ENCODE results near the gene SYS1. TPM values are rescaled to one million over a fixed set of nuclear protein-coding genes. Genes with fewer than 3 reads are reported as not detected.
"Not testable (repeated sequence)": the region's sequence is repeated elsewhere in the genome, so short reads cannot be mapped to it uniquely, and the experiment has no call there.

Gene SYS1
- total RNA-seq, 1 donor from 2014 or later: 16.9 TPM

DNA sequence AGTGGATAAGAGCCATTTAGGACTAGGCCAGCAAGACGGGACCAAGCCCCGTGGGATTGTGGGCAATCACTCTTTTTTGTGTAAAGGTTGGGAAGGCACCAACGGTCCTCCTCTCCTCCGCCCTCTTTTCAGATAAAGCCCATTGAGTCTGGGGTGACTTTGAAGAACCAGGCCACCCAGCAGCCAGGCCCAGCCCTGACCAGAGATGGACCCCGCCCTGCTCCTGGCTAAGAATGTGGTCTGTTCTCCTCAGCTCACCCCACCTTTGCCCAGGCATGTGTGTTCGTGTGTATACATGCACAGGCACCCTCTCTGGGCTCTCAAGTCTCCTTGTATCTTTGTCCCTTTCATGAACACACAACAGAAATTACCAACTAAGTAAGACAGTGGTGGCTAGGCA is 23.9 kb upstream of the SYS1 start:
- ATAC-seq (no peak), DNase-seq (ENCODE audit: low spot score) (no peak)

- DNase-seq (ENCODE audit: low spot score): no peak
- ATAC-seq: no peak
Observed at GRCh38 chr20:45339799-45340198, 23.2 kb upstream of the SYS1 start.

- DNase-seq (ENCODE audit: low spot score) (peak; percentile 90), ATAC-seq (peak; percentile 42)
Observed at GRCh38 chr20:45340236-45340847, 22.6 kb upstream of the SYS1 start.

- DNase-seq (ENCODE audit: low spot score) (no peak), ATAC-seq (no peak)
Observed at GRCh38 chr20:45340951-45341350, 22.0 kb upstream of the SYS1 start.

GRCh38 chr20:45341579-45341938 is 21.4 kb upstream of the SYS1 start:
- peak; percentile 72 for DNase-seq (ENCODE audit: low spot score)
- ATAC-seq: peak; percentile 3

- ATAC-seq: peak; percentile 39
- peak; percentile 91 for DNase-seq (ENCODE audit: low spot score)
Observed at GRCh38 chr20:45341939-45342854, 20.8 kb upstream of the SYS1 start.

- no peak for DNase-seq (ENCODE audit: low spot score)
- ATAC-seq: peak; percentile 29
Observed at GRCh38 chr20:45342855-45343531, 20.0 kb upstream of the SYS1 start.

DNA sequence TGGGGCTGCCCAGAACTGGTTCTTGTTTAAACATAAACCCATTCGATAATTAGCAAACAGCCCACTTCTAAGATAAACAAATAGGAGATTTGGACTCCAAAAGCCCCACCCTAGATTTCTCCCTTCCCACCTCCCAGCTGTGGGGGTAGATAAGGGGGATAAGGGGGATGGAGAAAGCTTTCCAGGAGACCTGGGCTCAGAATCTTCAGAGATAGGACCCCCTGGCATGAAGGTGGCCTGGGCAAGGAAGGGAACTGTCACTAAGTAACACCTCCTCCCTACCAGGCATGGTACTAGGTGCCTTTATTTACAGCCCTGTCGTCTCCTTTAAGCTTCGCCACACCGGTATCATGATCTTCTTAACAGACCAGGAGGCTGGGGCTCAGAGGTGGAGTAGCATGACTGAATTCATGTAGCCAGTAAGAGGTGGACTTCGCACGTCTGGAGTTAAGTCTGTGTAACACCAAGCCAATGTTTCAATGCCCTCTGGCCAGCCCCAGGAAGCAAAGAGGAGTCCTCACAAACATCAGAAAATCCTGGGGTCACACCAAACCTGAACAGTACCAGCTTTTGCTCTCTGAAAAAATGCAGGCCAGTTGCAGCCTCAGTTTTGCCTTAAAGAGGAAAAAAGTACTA is 19.3 kb upstream of the SYS1 start:
- DNase-seq (ENCODE audit: low spot score) (peak; percentile 73), ATAC-seq (peak; percentile 22)

GRCh38 chr20:45344168-45344860 is 18.6 kb upstream of the SYS1 start:
- ATAC-seq (peak; percentile 1), DNase-seq (ENCODE audit: low spot score) (no peak)

DNA sequence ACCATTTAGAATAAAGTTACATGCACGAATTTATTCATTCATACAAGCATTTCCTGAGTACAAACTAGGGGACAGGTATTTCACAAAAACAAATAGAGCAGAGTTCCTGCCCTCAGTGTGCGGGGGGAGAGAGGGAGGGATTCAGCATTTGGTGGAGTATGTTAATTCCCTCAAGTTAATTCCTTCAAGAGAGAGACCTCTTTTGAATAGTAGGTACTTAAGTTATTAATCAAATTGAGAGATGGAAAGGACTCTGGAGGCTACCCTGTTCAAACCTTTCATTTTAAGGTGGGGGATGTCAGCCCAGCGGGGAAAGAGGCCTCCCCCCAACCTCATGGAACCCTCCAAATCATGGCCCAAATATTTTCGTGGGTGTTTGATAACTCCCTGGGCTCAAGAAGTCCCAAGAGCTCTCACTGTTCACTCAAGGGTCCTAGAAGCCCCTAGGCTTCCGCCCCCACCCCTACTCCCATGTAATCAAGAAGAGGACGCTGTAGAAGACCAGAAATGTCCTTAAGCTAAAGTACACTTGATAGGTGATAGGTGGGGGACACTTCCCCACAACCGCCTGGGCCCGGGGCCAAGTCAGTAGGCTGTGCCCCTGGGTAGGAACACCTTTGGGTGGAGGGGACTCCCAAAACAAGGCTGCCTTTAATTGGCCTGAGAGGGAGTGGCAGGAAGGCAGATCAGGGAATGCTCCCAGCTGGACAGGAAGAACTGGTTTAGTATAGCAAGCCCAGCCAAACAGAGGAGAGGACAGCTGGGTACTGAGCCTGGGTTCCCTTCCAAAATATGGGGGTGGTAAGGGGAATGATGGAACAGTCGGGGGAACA is 17.6 kb upstream of the SYS1 start:
- peak; percentile 15 for ATAC-seq

DNA sequence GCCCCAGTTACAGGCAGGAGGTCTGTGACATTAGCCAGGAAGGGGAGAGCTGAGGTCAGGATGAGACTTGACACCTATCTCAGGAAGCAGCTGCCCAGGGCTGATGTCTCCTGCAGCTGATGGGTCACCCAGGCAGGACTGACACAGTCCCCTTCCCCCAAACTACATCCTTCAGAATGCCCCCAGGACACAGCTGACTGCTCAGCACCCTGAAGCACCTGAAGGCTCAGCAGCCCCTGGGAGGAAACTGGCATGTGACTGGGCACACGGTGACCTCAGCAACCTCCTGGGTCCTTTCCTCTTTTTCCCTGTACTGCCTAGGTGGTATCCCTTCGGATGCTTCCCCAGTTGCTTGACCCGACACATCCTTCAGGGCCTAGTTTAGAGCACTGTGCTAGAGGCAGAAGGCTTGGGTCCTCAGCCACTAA is 16.7 kb upstream of the SYS1 start:
- ATAC-seq (no peak), DNase-seq (ENCODE audit: low spot score) (no peak)

More for the DNA sequence above, 17.6 kb upstream of the SYS1 start:
- DNase-seq (ENCODE audit: low spot score): peak; percentile 68

- DNase-seq (ENCODE audit: low spot score) (no peak), ATAC-seq (no peak)
Observed at GRCh38 chr20:45346851-45347250, 16.1 kb upstream of the SYS1 start.

GRCh38 chr20:45347297-45347935 is 15.5 kb upstream of the SYS1 start:
- DNase-seq (ENCODE audit: low spot score): no peak
- peak; percentile 27 for ATAC-seq

DNA sequence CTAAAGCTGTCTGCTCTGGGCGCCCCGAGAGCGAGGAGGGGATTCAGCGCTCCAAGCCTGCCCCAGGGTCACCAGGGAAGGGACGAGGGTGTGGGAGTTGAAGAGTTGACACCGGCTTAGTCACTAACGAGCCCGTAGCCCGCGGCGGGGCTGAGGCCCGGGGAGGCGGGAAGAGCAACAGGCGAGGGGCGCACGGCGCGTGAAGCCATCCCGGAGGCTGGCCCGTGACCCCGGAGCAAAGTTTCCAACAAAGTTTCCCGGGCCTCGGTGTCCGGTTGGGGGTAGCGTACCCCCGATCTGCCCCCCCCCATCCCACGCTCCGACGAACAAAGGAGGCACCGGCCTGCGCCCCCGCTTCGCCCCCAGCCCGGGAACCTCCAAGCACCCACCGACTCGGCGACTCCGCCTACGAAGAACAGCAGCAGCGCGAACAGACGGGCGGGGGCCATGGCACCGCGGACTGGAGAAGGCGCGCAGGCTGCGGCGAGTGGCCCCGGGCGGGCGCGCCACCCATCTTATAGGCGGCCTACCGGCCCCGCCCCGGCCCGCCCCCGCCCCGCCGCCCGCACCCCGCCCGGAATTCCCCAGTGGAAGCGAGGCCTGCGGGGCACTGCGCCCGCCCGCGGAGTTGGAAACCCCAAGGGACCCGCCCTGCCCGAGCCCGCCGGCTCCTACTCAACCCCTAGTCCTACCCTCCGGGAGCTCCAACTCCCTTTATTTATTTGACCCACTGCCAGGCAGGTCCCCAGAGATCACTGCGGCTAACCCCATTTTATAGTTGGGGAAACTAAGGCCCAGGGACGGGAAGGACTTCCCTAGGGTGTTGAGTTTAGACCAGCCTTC is 14.8 kb upstream of the SYS1 start, which contains the start of gene SDC4:
Gene SDC4, minus strand, starts transcription at position 489 of the 843 bp plus-strand sequence. Its CDS starts 40 bp downstream, at position 449.
- peak; percentile 81 for DNase-seq (ENCODE audit: low spot score)
- peak; percentile 73 for ATAC-seq

GRCh38 chr20:45350217-45350616 is 12.7 kb upstream of the SYS1 start:
- DNase-seq (ENCODE audit: low spot score): no peak
- no peak for ATAC-seq

- ATAC-seq: not testable (repeated sequence)
Observed at GRCh38 chr20:45350795-45351194, 12.2 kb upstream of the SYS1 start.

GRCh38 chr20:45352729-45353128 is 10.2 kb upstream of the SYS1 start:
- ATAC-seq (no peak), DNase-seq (ENCODE audit: low spot score) (no peak)

More at GRCh38 chr20:45350795-45351194, 12.2 kb upstream of the SYS1 start:
- not testable (repeated sequence) for DNase-seq (ENCODE audit: low spot score)

GRCh38 chr20:45353746-45354145 is 9.2 kb upstream of the SYS1 start:
- ATAC-seq: no peak

More at GRCh38 chr20:45353746-45354145, 9.2 kb upstream of the SYS1 start:
- no peak for DNase-seq (ENCODE audit: low spot score)
